ENCODE data around the gene ACP1.
A peak's percentile ranks its signal among the peaks of the same experiment; 100 is the strongest.

Gene ACP1

DNA sequence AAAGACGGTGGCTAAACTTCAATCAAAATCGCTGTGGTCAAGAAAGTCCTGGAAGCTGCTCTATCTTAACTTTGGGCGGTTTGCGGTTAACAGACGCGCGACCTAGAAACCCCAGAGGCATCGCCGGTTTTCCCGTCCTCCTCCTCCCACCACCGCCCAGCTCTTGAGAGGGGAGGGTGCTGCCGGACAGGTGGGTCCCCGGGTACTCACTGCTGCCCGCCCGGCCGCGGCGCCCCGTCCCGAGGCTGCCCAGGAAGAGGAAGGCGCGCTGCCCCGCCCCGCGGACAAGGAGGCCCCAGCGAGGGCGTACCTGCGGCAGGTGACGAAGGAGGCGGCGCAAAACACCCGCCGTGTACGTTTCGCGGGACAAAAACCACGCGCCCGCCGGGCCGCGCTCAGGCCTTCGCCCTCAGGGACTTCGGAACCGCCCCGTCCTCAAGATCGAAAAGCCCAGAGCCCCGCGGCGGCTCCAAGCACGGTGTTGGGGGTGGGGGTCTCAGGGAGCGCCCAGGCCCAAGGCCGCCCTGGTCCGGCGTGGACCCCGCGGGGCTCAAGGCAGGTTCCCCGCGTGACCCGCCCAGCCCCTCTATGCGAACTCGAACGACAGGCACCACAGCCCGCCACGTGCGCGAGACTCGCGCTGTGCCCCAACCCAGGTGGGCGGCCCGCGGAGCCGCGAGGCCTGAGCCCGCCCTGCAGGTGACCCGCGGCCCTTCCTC is 814 bp upstream of the ACP1 start, which contains the start of gene SH3YL1:
TSS of gene SH3YL1 (minus strand) at position 259 of the 719 bp plus-strand sequence. CDS start at position 211, 48 bp downstream.
- no peak for TF ChIP-seq Cebpa-rat (IDR thresholded peaks at IDR 0.05)
- peaks cover 28% of the 10 kb centered on the region for H3K36me3 ChIP-seq
- peak within 1 kb of the TSS; percentile 89 for H3K27ac ChIP-seq
- H3K27me3 ChIP-seq: no peaks in the 10 kb centered on the region
- H3K4me2 ChIP-seq: peak within 1 kb of the TSS; percentile 97
- H3K9ac ChIP-seq: peak within 1 kb of the TSS; percentile 89
- peak within 1 kb of the TSS; percentile 92 for H3K4me3 ChIP-seq
- peaks cover 71% of the 10 kb centered on the region for H3K4me1 ChIP-seq
- H3K9me3 ChIP-seq: peaks cover 13% of the 10 kb centered on the region
- peaks cover 49% of the 10 kb centered on the region for H4K20me1 ChIP-seq

DNA sequence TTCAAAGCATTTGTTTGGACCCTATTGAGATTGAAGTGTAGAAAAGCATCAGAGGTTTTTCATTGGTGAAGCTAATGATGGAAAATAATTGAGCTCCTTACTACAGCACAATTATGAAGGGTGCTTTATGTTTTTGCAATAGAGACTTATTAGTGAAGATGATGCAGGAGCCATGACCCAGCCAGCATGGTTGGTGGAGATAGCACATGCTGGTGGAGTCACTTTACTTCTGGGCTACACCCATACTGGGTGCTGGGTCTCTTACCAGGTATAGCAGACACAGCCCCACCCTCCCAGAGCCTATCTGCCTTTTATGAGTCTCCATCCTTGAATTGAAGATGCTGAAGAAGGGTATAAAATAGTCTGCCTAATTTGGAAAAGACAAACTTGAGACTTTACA is 3.6 kb downstream of the ACP1 start:
- TF ChIP-seq Cebpa-rat (IDR thresholded peaks at IDR 0.05): no peak
- peaks cover 52% of the 10 kb centered on the region for H3K4me1 ChIP-seq
- H3K9me3 ChIP-seq: no peaks in the 10 kb centered on the region
- no peak overlapping the region for H3K4me3 ChIP-seq
- H3K36me3 ChIP-seq: peaks cover 50% of the 10 kb centered on the region
- no peak overlapping the region for H3K27ac ChIP-seq
- peak overlapping the region; percentile 97; the same call in 1 of the 2 replicates for H3K4me2 ChIP-seq
- H3K9ac ChIP-seq: no peak overlapping the region
- H3K27me3 ChIP-seq: no peaks in the 10 kb centered on the region
- H4K20me1 ChIP-seq: peaks cover 84% of the 10 kb centered on the region

DNA sequence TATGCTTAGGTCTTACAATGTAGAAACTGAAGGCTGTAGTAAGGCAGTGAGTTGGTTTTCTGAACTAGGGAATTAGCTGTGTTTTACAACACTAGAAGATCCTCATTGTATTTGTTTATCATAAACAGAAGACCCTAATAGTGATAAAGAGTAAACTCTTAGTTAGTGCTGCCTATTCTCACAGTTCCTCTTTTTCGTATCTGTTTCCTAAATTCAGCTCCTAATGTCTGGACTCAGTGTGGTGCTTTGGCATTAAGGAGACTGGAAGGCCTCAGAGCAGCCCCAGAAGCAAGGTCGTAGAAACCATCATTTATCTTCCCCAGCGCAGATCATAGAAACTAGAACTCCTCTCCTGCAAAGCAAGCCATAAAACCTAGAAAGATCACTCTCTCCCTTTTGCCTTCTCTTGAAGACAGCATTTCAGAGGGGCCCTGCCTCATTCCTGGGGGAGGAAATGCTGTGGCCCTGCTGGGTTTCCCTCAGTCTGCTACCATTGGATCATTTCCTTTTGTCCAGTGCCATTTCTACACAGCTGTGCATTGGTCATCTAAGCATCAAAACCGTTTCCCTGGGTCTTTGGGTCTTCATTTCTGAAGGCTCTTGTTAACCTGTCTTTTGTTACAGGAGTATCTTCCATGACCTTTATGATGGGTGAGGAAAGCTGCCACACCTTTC is 4.7 kb downstream of the ACP1 start:
- no peak for TF ChIP-seq Cebpa-rat (IDR thresholded peaks at IDR 0.05)
- no peaks in the 10 kb centered on the region for H3K27me3 ChIP-seq
- H3K4me1 ChIP-seq: peaks cover 52% of the 10 kb centered on the region
- H3K4me2 ChIP-seq: peak overlapping the region; percentile 10; the same call in 1 of the 2 replicates
- no peak overlapping the region for H3K4me3 ChIP-seq
- H3K27ac ChIP-seq: no peak overlapping the region
- no peaks in the 10 kb centered on the region for H3K9me3 ChIP-seq
- H3K9ac ChIP-seq: no peak overlapping the region
- peaks cover 96% of the 10 kb centered on the region for H4K20me1 ChIP-seq
- H3K36me3 ChIP-seq: peaks cover 62% of the 10 kb centered on the region

DNA sequence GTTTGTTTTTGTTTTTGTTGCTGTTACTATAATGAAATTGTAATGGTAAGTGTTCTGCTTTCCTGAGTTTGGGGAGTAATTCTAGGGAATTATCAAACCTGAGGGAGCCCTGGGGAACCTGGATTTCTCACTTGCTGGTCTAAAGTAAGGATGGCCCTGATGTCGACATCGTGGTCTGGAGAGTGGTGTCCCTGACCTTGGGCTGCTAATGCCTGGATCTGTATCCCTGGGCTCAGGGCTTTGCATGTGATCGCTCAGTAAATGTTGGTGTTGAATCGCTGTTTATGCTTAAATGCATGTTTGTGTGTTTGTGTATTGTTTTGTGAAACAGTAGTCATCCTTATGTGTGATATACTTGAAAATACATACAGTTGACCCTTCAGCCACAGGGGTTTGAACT is 6.1 kb downstream of the ACP1 start:
- no peak overlapping the region for H3K4me3 ChIP-seq
- H3K4me2 ChIP-seq: no peak overlapping the region
- H3K27me3 ChIP-seq: no peaks in the 10 kb centered on the region
- peaks cover 60% of the 10 kb centered on the region for H3K4me1 ChIP-seq
- no peak for TF ChIP-seq Cebpa-rat (IDR thresholded peaks at IDR 0.05)
- H3K36me3 ChIP-seq: peaks cover 65% of the 10 kb centered on the region
- no peak overlapping the region for H3K9ac ChIP-seq
- no peaks in the 10 kb centered on the region for H3K9me3 ChIP-seq
- H4K20me1 ChIP-seq: peaks cover 100% of the 10 kb centered on the region
- no peak overlapping the region for H3K27ac ChIP-seq

DNA sequence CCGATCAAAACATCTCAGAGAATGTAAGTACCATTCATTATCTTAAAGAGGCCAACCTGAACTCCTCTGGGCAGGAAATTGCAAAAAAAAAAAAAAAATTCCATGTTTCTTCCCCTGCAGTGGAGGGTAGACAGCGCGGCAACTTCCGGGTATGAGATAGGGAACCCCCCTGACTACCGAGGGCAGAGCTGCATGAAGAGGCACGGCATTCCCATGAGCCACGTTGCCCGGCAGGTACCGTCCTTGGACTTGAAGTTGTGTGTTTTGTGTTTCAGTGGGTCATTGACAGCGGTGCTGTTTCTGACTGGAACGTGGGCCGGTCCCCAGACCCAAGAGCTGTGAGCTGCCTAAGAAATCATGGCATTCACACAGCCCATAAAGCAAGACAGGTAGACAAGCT is 7.2 kb downstream of the ACP1 start:
- Histone ChIP-seq H4K20me1 (peaks cover 100% of the 10 kb centered on the region), H3K4me3 (no peak overlapping the region), H3K4me2 (no peak overlapping the region), H3K27ac (no peak overlapping the region), H3K9ac (no peak overlapping the region), H3K27me3 (no peaks in the 10 kb centered on the region), H3K4me1 (peaks cover 56% of the 10 kb centered on the region), H3K36me3 (peaks cover 73% of the 10 kb centered on the region), H3K9me3 (no peaks in the 10 kb centered on the region)
- TF ChIP-seq Cebpa-rat (IDR thresholded peaks at IDR 0.05): no peak

DNA sequence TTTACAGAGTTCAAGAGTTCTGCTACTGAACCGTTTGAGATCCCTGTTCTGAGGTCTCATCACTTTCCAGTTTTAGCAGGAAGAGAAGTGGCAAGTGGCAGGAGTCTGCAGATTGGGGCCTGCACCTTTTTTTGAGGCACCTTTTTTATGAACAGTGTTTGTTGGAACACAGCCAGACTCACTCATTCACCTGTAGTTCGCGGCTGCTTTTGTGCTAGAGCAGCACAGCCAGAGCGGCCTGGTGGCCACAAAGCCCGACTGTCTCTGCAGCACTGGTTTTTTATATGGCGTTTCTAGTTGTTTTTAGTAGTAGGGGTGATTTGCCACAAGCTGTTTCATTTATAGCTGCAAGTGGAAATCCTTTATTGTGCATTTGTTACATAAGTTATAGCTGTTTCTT is 8.6 kb downstream of the ACP1 start:
- Histone ChIP-seq H4K20me1 (peaks cover 99% of the 10 kb centered on the region), H3K4me2 (no peak overlapping the region), H3K9ac (no peak overlapping the region), H3K4me3 (no peak overlapping the region), H3K36me3 (peaks cover 78% of the 10 kb centered on the region), H3K27ac (no peak overlapping the region), H3K27me3 (no peaks in the 10 kb centered on the region), H3K9me3 (no peaks in the 10 kb centered on the region), H3K4me1 (peaks cover 42% of the 10 kb centered on the region)
- no peak for TF ChIP-seq Cebpa-rat (IDR thresholded peaks at IDR 0.05)

DNA sequence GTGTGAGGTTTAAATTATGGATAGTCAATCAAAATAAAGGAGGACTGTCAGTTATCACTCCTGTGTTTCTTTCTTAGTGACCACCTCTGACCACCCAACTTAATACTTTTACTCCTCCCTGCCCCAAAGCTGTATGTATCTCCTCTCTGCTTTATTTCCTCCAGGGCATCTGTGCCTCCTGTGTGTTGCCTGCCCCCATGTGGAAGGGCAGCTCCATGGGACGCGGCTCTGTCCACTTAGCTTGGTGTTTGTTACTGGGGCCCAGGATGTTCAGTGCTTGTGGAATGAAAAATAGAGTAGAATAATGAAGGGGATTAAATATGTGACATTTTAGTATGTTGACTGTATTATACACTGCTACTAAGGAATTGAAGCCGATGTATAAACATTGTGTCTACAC is 9.8 kb downstream of the ACP1 start:
- H3K27ac ChIP-seq: no peak overlapping the region
- H3K36me3 ChIP-seq: peaks cover 88% of the 10 kb centered on the region
- no peak overlapping the region for H3K9ac ChIP-seq
- peaks cover 99% of the 10 kb centered on the region for H4K20me1 ChIP-seq
- no peak overlapping the region for H3K4me2 ChIP-seq
- no peak overlapping the region for H3K4me3 ChIP-seq
- no peak for TF ChIP-seq Cebpa-rat (IDR thresholded peaks at IDR 0.05)
- H3K9me3 ChIP-seq: no peaks in the 10 kb centered on the region
- H3K4me1 ChIP-seq: peaks cover 30% of the 10 kb centered on the region
- no peaks in the 10 kb centered on the region for H3K27me3 ChIP-seq

DNA sequence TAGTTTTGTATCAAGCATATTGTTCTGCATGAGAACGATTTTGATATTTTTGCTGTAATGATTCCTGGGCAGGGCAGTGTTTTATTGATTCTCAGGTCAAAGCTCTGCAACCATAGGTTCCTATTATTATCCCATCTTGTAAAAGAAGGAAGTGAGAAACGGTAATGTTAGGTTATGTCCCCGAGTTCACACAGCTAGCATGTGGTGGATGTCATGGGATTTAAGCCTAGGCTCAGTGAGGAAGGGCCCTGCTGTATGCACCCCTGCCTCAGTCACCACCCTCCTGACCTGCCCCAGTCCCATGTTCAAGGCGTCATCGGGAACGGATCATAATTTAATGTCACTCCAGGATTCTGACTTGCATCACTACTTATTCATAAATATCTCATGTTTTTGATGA is 10.7 kb downstream of the ACP1 start:
- peaks cover 88% of the 10 kb centered on the region for H3K36me3 ChIP-seq
- H3K4me2 ChIP-seq: peak overlapping the region; percentile 52
- H3K9me3 ChIP-seq: no peaks in the 10 kb centered on the region
- peaks cover 23% of the 10 kb centered on the region for H3K4me1 ChIP-seq
- no peak overlapping the region for H3K9ac ChIP-seq
- TF ChIP-seq Cebpa-rat (IDR thresholded peaks at IDR 0.05): no peak
- no peaks in the 10 kb centered on the region for H3K27me3 ChIP-seq
- H3K4me3 ChIP-seq: no peak overlapping the region
- H4K20me1 ChIP-seq: peaks cover 99% of the 10 kb centered on the region
- H3K27ac ChIP-seq: no peak overlapping the region

DNA sequence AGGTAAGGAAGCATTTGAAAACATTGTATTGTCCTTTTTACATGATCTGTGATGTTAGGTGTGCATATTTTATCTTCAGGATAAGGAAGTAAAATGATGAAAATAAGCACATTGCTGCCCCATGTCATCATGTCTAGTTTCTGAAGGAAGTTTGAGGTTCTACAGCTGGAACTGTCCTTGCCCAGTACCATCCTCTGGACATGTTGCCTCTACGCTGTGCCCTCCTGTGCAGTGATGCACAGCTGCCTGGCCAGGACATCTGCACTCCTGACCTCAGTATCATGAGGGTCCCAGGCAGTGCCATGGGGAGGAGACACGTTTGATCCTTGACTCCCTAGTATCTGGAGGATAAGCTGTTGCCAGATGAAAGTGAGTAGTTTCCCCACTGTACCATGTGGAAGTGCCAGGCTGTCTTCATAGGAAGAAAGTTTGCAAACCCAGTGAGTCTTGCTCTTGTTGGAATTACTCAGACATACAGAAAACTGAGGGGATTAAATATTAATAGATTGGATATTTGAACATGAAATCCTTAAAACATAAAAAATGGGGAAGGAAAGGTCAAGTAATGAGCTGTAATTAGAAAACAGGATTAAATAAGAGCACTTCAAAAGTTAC is 13.7 kb downstream of the ACP1 start:
- Histone ChIP-seq H3K27ac (no peak overlapping the region), H3K4me3 (no peak overlapping the region), H3K4me2 (no peak overlapping the region), H3K27me3 (no peaks in the 10 kb centered on the region), H4K20me1 (peaks cover 99% of the 10 kb centered on the region), H3K4me1 (peaks cover 23% of the 10 kb centered on the region), H3K36me3 (peaks cover 88% of the 10 kb centered on the region), H3K9ac (no peak overlapping the region), H3K9me3 (no peaks in the 10 kb centered on the region)
- no peak for TF ChIP-seq Cebpa-rat (IDR thresholded peaks at IDR 0.05)

DNA sequence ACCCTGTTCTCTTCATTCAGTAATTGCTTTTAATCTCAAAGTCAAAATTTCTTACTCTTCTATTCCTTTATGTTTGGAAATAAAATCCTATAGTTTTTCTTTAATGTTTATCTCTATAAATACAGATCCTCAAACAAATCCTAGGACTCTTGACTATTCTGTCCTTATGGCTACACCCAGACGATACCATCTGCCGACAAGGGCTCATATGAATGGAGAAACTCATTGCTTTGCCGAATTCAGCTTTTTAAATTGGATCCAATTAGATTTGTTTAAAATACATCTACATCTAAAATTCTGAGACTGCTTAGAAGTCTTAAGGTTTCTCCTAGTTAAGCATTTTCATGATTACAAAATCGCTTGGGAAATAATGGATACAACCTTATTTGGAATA is 14.2 kb downstream of the ACP1 start:
- H3K27ac ChIP-seq: no peak overlapping the region
- peaks cover 99% of the 10 kb centered on the region for H4K20me1 ChIP-seq
- H3K9ac ChIP-seq: no peak overlapping the region
- no peak for TF ChIP-seq Cebpa-rat (IDR thresholded peaks at IDR 0.05)
- peaks cover 88% of the 10 kb centered on the region for H3K36me3 ChIP-seq
- no peak overlapping the region for H3K4me3 ChIP-seq
- peaks cover 23% of the 10 kb centered on the region for H3K4me1 ChIP-seq
- H3K9me3 ChIP-seq: no peaks in the 10 kb centered on the region
- H3K27me3 ChIP-seq: no peaks in the 10 kb centered on the region
- no peak overlapping the region for H3K4me2 ChIP-seq

All from BLaER1 (cell line).